Epithelial cell of proximal tubule (primary cell): ENCODE data around the gene ZFHX3. TPM values are rescaled to one million over a fixed set of nuclear protein-coding genes. Genes with fewer than 3 reads are reported as not detected.

Source experiments
- DNase-seq: peaks from one replicate; pipeline ENCODE4 v3.0.0-alpha.2; 2011; ENCODE audit warnings: low read depth
- H3K4me3 ChIP-seq: 2 replicates; pipeline ENCODE4 v1.5.1; 2011; ENCODE audit warnings: low read depth, mild to moderate bottlenecking, low read length
- total RNA-seq: library from RNA; depleted of rRNA; stranded (reverse); fragments of >200 nt; gene quantifications from 2 replicates; pipeline ENCODE4 v1.2.3, GENCODE V29; 2015
- TF ChIP-seq, protein P1 (sequence below): conservative IDR thresholded peaks from 2 replicates; pipeline ENCODE4 v1.5.1; 2012; ENCODE audit warnings: low read depth, mild to moderate bottlenecking, low read length

The ZFHX3 gene
- total RNA-seq, 1 donor from 2014 or later = 9.6 TPM

DNA sequence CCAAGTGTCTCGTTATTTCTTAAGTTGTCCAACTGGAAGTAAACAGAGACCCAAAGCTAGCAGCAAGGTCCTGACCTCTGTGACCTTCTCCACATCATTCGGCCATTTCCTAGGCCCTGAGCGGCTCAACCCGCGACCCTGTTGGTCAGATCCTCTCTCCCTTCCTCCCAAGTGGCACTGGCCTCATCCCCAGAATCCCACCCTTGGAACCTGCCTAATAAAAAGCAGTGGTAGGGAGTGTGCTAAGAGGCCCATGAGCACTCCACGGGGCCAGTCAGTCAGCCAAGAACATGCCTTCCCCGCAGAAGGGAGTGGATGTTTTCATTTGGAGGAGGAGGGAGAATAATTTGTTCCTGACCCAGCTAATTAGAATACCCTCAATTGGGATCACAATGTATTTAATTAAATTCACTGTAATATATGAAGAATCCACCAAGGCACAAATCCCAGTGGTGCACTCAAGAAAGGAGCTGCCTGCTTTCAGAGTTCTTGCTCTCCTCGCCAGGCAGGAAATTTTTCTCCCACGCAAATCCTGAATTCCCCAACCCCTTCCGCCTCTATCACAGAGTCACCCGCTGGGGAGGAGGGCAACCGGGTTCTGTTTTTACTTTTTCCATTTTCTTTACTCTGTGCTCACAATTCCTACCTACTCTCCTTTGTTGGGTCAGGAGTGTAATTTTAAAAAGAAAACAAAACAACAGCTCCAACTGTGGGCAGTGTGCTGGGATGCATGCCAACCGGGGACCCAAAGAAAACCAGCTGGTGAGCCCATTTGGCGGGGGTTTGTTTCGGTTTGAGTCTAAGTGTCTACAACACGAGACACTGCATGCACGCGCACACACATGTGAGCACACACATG, 153.4 kb downstream of the ZFHX3 start:
- H3K4me3 ChIP-seq = no peak overlapping the region
- no peak for DNase-seq
- TF ChIP-seq, protein P1, sequence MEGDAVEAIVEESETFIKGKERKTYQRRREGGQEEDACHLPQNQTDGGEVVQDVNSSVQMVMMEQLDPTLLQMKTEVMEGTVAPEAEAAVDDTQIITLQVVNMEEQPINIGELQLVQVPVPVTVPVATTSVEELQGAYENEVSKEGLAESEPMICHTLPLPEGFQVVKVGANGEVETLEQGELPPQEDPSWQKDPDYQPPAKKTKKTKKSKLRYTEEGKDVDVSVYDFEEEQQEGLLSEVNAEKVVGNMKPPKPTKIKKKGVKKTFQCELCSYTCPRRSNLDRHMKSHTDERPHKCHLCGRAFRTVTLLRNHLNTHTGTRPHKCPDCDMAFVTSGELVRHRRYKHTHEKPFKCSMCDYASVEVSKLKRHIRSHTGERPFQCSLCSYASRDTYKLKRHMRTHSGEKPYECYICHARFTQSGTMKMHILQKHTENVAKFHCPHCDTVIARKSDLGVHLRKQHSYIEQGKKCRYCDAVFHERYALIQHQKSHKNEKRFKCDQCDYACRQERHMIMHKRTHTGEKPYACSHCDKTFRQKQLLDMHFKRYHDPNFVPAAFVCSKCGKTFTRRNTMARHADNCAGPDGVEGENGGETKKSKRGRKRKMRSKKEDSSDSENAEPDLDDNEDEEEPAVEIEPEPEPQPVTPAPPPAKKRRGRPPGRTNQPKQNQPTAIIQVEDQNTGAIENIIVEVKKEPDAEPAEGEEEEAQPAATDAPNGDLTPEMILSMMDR = no peak

DNA sequence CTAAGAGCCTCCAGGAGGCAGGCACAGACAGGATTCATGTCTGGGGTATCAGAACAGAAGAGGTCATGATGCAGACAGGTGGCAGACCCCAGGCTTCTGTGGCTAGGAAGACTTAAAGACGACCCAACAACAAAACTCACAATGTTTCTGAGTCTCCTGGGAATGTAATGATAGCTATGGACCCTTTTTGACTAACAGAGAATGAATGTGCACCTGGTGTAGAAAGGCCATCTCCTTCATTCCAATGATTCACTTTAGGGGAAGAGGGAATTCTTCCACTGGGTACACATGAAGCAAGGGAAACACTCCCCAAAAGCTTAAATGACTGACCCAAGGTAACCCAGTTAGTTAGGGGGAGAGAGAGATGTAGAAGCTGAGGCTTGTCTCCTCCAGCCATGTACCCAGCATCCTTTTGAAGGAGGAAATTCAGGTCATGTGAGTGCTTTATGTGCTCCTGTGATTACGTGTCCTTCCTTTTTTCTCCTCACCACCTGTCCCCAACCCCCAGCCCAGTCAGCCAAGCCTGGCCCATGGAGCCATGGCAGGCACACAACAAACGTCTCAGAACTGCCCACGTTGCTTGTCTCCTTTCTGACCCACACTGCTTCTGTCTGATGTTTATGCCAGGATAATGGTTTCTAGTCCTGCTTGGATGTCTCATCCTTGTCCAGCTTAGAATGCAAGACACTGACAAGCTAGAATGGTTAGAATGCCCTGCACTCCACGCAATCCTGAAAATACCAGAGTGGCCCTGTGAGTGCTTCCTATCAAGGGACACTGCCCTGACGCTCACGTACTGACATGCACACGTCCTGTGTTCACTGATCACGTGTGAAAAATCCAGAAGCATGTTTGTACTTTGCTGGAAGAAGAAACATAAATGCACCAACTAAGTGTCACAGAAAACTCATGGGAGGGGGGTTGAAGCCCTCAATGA, 156.4 kb downstream of the ZFHX3 start:
- DNase-seq = no peak

DNA sequence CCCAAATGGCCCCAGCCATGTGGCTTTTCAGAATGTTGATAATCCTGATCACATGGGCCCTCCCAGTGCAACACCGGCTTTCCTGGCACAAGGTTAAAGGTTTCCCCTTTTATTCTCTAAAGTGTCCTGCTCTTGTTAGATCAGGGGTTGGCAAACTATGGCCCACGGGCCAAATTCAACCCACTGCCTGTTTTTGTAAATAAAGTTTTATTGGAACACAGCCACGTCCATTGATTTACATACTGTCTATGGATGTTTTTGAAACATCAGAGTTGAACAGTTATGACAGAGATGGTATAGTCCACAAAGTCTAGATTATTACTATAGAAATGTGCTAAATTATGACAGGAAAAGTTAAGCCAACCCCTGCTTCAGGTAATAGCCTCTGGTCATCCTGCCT, 157.3 kb downstream of the ZFHX3 start:
- no peak for DNase-seq
- TF ChIP-seq, protein P1 = no peak

More for the DNA sequence above, 156.4 kb downstream of the ZFHX3 start:
- no peak overlapping the region for H3K4me3 ChIP-seq
- TF ChIP-seq, protein P1 = no peak

DNA sequence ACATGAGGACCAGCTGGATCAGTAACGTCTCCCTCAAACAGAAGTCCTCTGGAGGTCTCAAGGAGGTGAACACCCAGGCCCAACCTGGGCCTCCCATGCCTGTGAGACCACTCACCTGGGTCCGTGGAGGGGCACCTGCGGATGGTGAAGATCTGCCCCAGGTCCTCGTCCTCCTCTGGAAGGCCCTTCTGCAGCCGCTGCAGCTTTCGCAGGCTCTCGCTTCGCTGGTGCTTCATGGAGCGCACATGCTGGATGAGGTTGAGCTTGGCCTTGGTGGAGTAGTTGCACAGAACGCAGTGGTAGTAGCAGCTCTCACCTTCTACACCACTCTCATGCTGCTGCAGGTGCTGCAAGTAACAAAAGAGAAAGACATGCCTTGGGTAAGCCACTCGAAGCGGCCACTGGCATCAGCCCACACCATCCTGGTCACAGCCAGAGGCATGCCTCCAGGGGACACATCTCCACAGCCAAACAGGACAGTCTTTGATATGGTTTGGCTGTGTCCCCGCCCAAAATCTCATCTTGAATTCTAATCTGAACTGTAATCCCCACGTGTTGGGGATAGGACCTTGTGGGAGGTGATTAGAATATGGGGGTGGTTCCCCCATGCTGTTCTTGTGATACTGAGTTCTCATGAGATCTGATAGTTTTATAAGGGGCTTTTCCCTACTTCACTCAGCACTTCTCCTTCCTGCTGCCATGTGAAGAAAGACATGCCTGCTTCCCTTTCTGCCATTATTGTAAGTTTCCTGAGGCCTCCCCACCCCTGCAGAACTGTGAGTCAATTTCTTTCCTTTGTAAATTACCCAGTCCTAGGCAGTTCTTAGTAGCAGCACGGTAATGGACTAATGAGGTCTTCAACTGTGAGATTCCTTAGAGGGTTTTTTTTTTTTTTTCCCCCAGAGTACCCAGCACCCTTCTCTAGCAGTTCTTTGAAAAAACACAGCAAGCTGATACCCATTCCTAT, 158.0 kb downstream of the ZFHX3 start:
- H3K4me3 ChIP-seq = no peak overlapping the region
- DNase-seq = no peak
- TF ChIP-seq, protein P1 = no peak

More for the DNA sequence above, 157.3 kb downstream of the ZFHX3 start:
- H3K4me3 ChIP-seq = no peak overlapping the region

DNA sequence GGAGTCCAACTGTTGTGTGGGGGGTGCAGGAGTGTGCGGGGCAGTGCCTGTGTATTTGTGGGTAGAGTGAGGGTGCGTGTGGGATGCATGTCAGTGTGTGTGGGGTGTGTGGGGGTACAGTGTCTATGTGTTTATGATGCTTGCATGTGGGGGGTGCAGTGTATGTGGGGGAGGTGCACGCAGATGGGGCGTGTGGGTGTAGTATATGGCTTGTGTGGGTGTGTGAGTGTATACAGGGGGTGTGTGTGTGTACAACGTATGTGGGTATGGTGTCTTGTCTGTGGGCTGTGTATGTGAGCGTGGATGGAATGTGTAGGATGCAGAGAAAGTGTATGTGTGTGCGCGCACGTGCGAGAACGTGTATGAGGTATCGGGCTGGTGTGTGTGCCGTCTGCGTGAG, 160.4 kb downstream of the ZFHX3 start:
- TF ChIP-seq, protein P1 = no peak
- no peak overlapping the region for H3K4me3 ChIP-seq
- no peak for DNase-seq

DNA sequence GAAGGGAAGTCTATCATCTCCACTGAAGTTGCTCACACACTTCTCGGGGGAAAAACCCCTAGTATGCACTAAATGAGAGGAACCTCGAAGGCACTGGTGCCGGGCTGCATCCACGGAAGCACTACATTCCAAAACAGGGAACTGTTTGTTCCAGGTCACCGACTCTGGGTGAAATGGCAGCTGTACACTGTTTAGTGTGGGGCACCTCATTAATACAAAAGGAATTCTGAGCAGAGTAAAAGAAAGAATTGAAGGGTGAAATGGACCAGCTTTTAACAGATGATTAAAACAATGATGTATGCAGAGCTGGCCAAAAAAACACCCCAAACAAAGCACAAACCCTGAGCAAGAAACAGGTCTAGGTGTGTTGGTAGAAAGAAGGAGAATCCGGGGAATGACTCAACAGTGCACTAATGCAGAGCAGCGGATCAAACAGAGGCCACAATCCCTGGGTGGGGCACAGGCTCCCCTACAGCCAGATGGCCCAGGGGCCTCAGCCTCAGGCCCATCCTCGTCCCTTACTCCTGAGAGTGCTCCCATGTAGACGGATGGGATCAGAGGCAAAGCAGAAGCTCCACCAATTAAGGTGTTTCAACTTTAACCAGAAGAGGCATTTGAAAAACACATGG, 161.5 kb downstream of the ZFHX3 start:
- DNase-seq = no peak
- H3K4me3 ChIP-seq = no peak overlapping the region

More for the DNA sequence above, 161.5 kb downstream of the ZFHX3 start:
- TF ChIP-seq, protein P1 = no peak
